HG02981 (cell line): ENCODE measurements around the gene SETD1A.
"Not testable (repeated sequence)": the region's sequence is repeated elsewhere in the genome, so short reads cannot be mapped to it uniquely, and the experiment has no call there.

Experiments used
- ATAC-seq: cut with Tn5 transposase; IDR thresholded peaks from one replicate; pipeline ENCODE4 v1.9.1; 2021; ENCODE audit warnings: mild to moderate bottlenecking, moderate library complexity; ENCODE audit not compliant: unreplicated experiment

SETD1A gene

GRCh38 chr16:30997725-30998711, 40.5 kb downstream of the SETD1A start:
- no peak for ATAC-seq

GRCh38 chr16:30998852-30999761, 41.6 kb downstream of the SETD1A start:
- no peak for ATAC-seq

- no peak for ATAC-seq
These were observed 43.3 kb downstream of the SETD1A start for GRCh38 chr16:31000671-31001382.

GRCh38 chr16:31001507-31002249, 44.1 kb downstream of the SETD1A start:
- no peak for ATAC-seq

- no peak for ATAC-seq
These were observed 44.7 kb downstream of the SETD1A start for GRCh38 chr16:31002250-31002700.

- ATAC-seq, result no peak
These were observed 45.3 kb downstream of the SETD1A start for GRCh38 chr16:31002862-31003341.

GRCh38 chr16:31003744-31004143, 46.2 kb downstream of the SETD1A start:
- ATAC-seq, result no peak

GRCh38 chr16:31004658-31005057, 47.1 kb downstream of the SETD1A start:
- no peak for ATAC-seq

- no peak for ATAC-seq
These were observed 48.0 kb downstream of the SETD1A start for GRCh38 chr16:31005350-31006085.

- no peak for ATAC-seq
These were observed 48.5 kb downstream of the SETD1A start for GRCh38 chr16:31006086-31006385.

- ATAC-seq, result no peak
These were observed 49.0 kb downstream of the SETD1A start for GRCh38 chr16:31006589-31006988.

- no peak for ATAC-seq
These were observed 50.1 kb downstream of the SETD1A start for GRCh38 chr16:31007684-31008083.

GRCh38 chr16:31008149-31008548, 50.6 kb downstream of the SETD1A start:
- ATAC-seq, result no peak

- ATAC-seq, result no peak
These were observed 51.0 kb downstream of the SETD1A start for GRCh38 chr16:31008551-31008950.

- no peak for ATAC-seq
These were observed 51.6 kb downstream of the SETD1A start for GRCh38 chr16:31009120-31009519.

GRCh38 chr16:31009894-31010584, 52.5 kb downstream of the SETD1A start:
- ATAC-seq, result no peak

- ATAC-seq, result no peak
These were observed 53.2 kb downstream of the SETD1A start, which contains the start of gene STX1B for GRCh38 chr16:31010585-31011325. STX1B (minus strand) TSS chr16:31010638; CDS start chr16:31010396, 242 bp downstream.

- ATAC-seq, result not testable (repeated sequence)
These were observed 54.3 kb downstream of the SETD1A start for GRCh38 chr16:31011815-31012214.
